Stomach (tissue), 4 donors: ENCODE data around the gene TNFRSF14.

Experiments
- POLR2A ChIP-seq, 4 donors: fragments of 450-650 bp; IDR thresholded peaks; one replicate each; pipeline ENCODE4 v1.6.1; 2016; ENCODE audit warnings: antibody characterized with exemption in 4 of 4, control low read depth in 2 of 4, mild to moderate bottlenecking in 1 of 4, moderate library complexity in 1 of 4
- POLR2AphosphoS5 ChIP-seq, 3 donors: sonication (generic); formaldehyde crosslinking; IDR thresholded peaks; one replicate each; pipeline ENCODE4 v1.6.1; 2016; ENCODE audit warnings: antibody characterized with exemption in 3 of 3

DNA sequence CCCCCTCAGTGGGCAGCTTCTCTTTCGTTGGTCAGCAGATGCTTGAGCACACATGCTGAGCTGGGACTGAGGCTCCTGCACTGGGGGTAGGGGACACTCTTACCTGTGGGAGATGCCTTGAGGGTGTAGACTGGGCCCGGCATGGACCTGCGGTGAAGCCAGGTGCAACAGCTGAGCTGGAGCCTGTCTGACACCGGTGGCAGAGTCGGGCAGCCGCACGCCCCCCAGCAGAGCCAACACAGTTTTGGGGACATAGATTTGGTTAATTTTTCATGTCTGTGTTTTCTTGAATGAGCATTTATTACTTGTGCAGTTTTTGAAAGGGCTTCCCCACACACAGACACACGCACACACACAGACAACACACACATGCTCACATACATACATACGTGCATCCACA is 20.2 kb upstream of the TNFRSF14 start:
- TF ChIP-seq POLR2AphosphoS5 (IDR thresholded peaks at IDR 0.05) (no peak), POLR2A (IDR thresholded peaks at IDR 0.05) (no peak)
